HG02870 (cell line): Measurements from ENCODE around the gene GPR151.

ENCODE experiments used
- ATAC-seq: cut with Tn5 transposase; IDR thresholded peaks from one replicate; pipeline ENCODE4 v1.9.1; 2021; ENCODE audit warnings: mild to moderate bottlenecking, moderate library complexity; ENCODE audit not compliant: unreplicated experiment

Gene GPR151

GRCh38 chr5:146521403-146522106, 5.6 kb upstream of the GPR151 start:
- ATAC-seq: no peak

GRCh38 chr5:146520731-146521130, 4.7 kb upstream of the GPR151 start:
- ATAC-seq: no peak

GRCh38 chr5:146519554-146519953, 3.6 kb upstream of the GPR151 start:
- ATAC-seq: no peak

GRCh38 chr5:146515473-146516150, 378 bp downstream of the GPR151 start:
- no peak for ATAC-seq

- ATAC-seq: no peak
Measured at GRCh38 chr5:146514575-146514974, 1.4 kb downstream of the GPR151 start.

- no peak for ATAC-seq
Measured at GRCh38 chr5:146513462-146513861, 2.5 kb downstream of the GPR151 start.

GRCh38 chr5:146510559-146511125, 5.3 kb downstream of the GPR151 start:
- no peak for ATAC-seq

- no peak for ATAC-seq
Measured at GRCh38 chr5:146507428-146507827, 8.6 kb downstream of the GPR151 start.

- no peak for ATAC-seq
Measured at GRCh38 chr5:146499680-146500079, 16.3 kb downstream of the GPR151 start.

- ATAC-seq: no peak
Measured at GRCh38 chr5:146494656-146495055, 21.3 kb downstream of the GPR151 start.

GRCh38 chr5:146490089-146490843, 25.7 kb downstream of the GPR151 start:
- ATAC-seq: no peak

GRCh38 chr5:146484714-146485391, 31.1 kb downstream of the GPR151 start:
- ATAC-seq: no peak

GRCh38 chr5:146482775-146483174, 33.2 kb downstream of the GPR151 start:
- ATAC-seq: no peak

- no peak for ATAC-seq
Measured at GRCh38 chr5:146475906-146476305, 40.1 kb downstream of the GPR151 start.

GRCh38 chr5:146475190-146475780, 40.7 kb downstream of the GPR151 start:
- no peak for ATAC-seq

GRCh38 chr5:146474065-146474464, 41.9 kb downstream of the GPR151 start:
- ATAC-seq: no peak

GRCh38 chr5:146467760-146468159, 48.2 kb downstream of the GPR151 start:
- ATAC-seq: no peak

GRCh38 chr5:146466521-146467349, 49.3 kb downstream of the GPR151 start:
- no peak for ATAC-seq

GRCh38 chr5:146463446-146463845, 52.5 kb downstream of the GPR151 start:
- ATAC-seq: no peak
